K562 (cell line): ENCODE data around the gene LZTS2. TPM values are rescaled to one million over a fixed set of nuclear protein-coding genes. Genes with fewer than 3 reads are reported as not detected.
A peak's percentile ranks its signal among the peaks of the same experiment; 100 is the strongest.

ENCODE experiments used
- CHD1 ChIP-seq: fragments of 200-600 bp; sonication (generic); IDR thresholded peaks from one replicate; pipeline ENCODE4 v1.6.1; 2012; ENCODE audit warnings: mild to moderate bottlenecking, moderate library complexity, low read length, inconsistent platforms
- EHMT2 ChIP-seq: fragments of 450-650 bp; IDR thresholded peaks from 2 replicates; pipeline ENCODE4 v1.6.1; 2018; ENCODE audit warnings: antibody characterized with exemption
- ETS1 ChIP-seq: conservative IDR thresholded peaks from 2 replicates; pipeline ENCODE4 v1.6.1; 2011; ENCODE audit warnings: low read depth, mild to moderate bottlenecking, low read length; ENCODE audit not compliant: control insufficient read depth
- KAT8 ChIP-seq: fragments of 450-650 bp; IDR thresholded peaks from 2 replicates; pipeline ENCODE4 v1.6.1; 2016; ENCODE audit warnings: low read depth, mild to moderate bottlenecking
- MYNN ChIP-seq, 2 experiments: sonication (generic); formaldehyde crosslinking in 1 of 2; IDR thresholded peaks; 2 replicates each; pipeline versions ENCODE4 v1.5.0 to v1.6.1; 2016 to 2020; ENCODE audit warnings: antibody characterized with exemption in 1 of 2, missing genetic modification reagents in 1 of 2
- NCOA4 ChIP-seq: fragments of 450-650 bp; IDR thresholded peaks from 2 replicates; pipeline ENCODE4 v1.6.1; 2018; ENCODE audit warnings: mild to moderate bottlenecking; ENCODE audit not compliant: partially characterized antibody
- NFATC3 ChIP-seq: fragments of 450-650 bp; IDR thresholded peaks from 2 replicates; pipeline ENCODE4 v1.6.1; 2017; ENCODE audit warnings: mild to moderate bottlenecking
- OTX1 ChIP-seq: fragments of 450-650 bp; formaldehyde crosslinking; IDR thresholded peaks from 2 replicates; pipeline ENCODE4 v1.4.0; 2022; ENCODE audit warnings: mild to moderate bottlenecking
- PHTF2 ChIP-seq: fragments of 250-450 bp; sonication (Bioruptor Pico); IDR thresholded peaks from 2 replicates; pipeline ENCODE4 v1.5.0; 2021; ENCODE audit warnings: mild to moderate bottlenecking
- RAD51 ChIP-seq: fragments of 450-650 bp; IDR thresholded peaks from 2 replicates; pipeline ENCODE4 v1.7.1; 2016; ENCODE audit warnings: low read depth, mild to moderate bottlenecking, borderline replicate concordance
- SPI1 ChIP-seq: IDR thresholded peaks from 2 replicates; pipeline ENCODE4 v1.6.1; 2011; ENCODE audit warnings: low read depth, low read length, control low read depth, borderline replicate concordance
- STAT6 ChIP-seq: sonication (generic); formaldehyde crosslinking; IDR thresholded peaks from 2 replicates; pipeline ENCODE4 v1.8.1; 2023; ENCODE audit warnings: mild to moderate bottlenecking, missing genetic modification reagents
- TFAP4 ChIP-seq: sonication (generic); formaldehyde crosslinking; IDR thresholded peaks from 2 replicates; pipeline ENCODE4 v1.8.0; 2022; ENCODE audit warnings: missing genetic modification reagents, mild to moderate bottlenecking, moderate library complexity, borderline replicate concordance
- TSC22D4 ChIP-seq: fragments of 450-650 bp; IDR thresholded peaks from 2 replicates; pipeline ENCODE4 v1.6.1; 2016; ENCODE audit warnings: missing genetic modification characterization, missing biosample characterization, control low read depth
- ZBTB17 ChIP-seq: fragments of 450-650 bp; formaldehyde crosslinking; IDR thresholded peaks from 2 replicates; pipeline ENCODE4 v1.4.0; 2020; ENCODE audit warnings: mild to moderate bottlenecking
- ZBTB26 ChIP-seq: fragments of 450-650 bp; formaldehyde crosslinking; IDR thresholded peaks from 2 replicates; pipeline ENCODE4 v1.4.0; 2022; ENCODE audit warnings: missing genetic modification characterization
- ZBTB9 ChIP-seq: fragments of 450-650 bp; formaldehyde crosslinking; IDR thresholded peaks from 2 replicates; pipeline ENCODE4 v1.4.0; 2020; ENCODE audit warnings: mild to moderate bottlenecking, moderate library complexity
- ZC3H4 ChIP-seq: sonication (generic); formaldehyde crosslinking; IDR thresholded peaks from 2 replicates; pipeline ENCODE4 v1.9.0; 2021; ENCODE audit warnings: missing genetic modification reagents, borderline replicate concordance
- ZFP1 ChIP-seq: fragments of 450-650 bp; formaldehyde crosslinking; IDR thresholded peaks from 2 replicates; pipeline ENCODE4 v1.4.0; 2020; ENCODE audit warnings: mild to moderate bottlenecking, mixed read lengths
- ZNF282 ChIP-seq: sonication (generic); formaldehyde crosslinking; IDR thresholded peaks from 2 replicates; pipeline ENCODE4 v1.8.1; 2023; ENCODE audit warnings: missing genetic modification reagents
- ZNF766 ChIP-seq: fragments of 200-800 bp; sonication (Bioruptor generic); conservative IDR thresholded peaks from 2 replicates; pipeline ENCODE4 v1.6.1; 2016; ENCODE audit warnings: missing genetic modification characterization, missing compliant biosample characterization
- polyA plus RNA-seq, 8 experiments: library from polyadenylated mRNA; depleted of rRNA in 4 of 8; stranded (reverse) in 5 of 8; unstranded in 3 of 8; fragments of >200 nt; fragmentation: Nextera tagmentation in 2 of 8; fragmentation: Illumina TruSeq in 1 of 8; extraction: Ambion mirVana in 2 of 8; extraction: Trizol in 1 of 8; gene quantifications; 2 replicates each; pipeline versions ENCODE4 v1.2.1 to v1.2.3, GENCODE V29; 2011 to 2014; ENCODE audit warnings: inconsistent platforms in 1 of 8, missing spikeins in 1 of 8
- total RNA-seq, 7 experiments: library from RNA; depleted of rRNA in 6 of 7; stranded (reverse); fragments of >200 nt in 6 of 7; fragmentation: Illumina TruSeq in 2 of 7; extraction: Trizol in 2 of 7; gene quantifications; 2 replicates each; pipeline versions ENCODE4 v1.2.1 to v1.2.3, GENCODE V29; 2011 to 2021; ENCODE audit warnings: low replicate concordance in 1 of 7

Gene LZTS2
- total and polyA plus RNA-seq, 9 of the 15 experiments (the other 6 are each of a cell fraction or from before 2014, with no cell fraction given): 0.23 to 42.5 (median 14.7) TPM

GRCh38 chr10:100998183-100998990 lies 1.2 kb upstream of the LZTS2 start (continued):
- no peak for TF ChIP-seq ZBTB9 (CRISPR knock-in tag)
- TF ChIP-seq EHMT2: no peak
- TF ChIP-seq MYNN (IDR thresholded peaks at IDR 0.05): 0 out of 2 replicates have a peak, but pooled peaks have one; percentile 66
- TF ChIP-seq MYNN (CRISPR knock-in tag; IDR thresholded peaks at IDR 0.05): no peak
- peak; percentile 14; the same call in 1 of the 2 replicates for TF ChIP-seq ZBTB26 (CRISPR knock-in tag)
- TF ChIP-seq ZBTB17 (CRISPR knock-in tag): no peak
- no peak for TF ChIP-seq NCOA4
- TF ChIP-seq TFAP4 (CRISPR knock-in tag): peak; percentile 87
- TF ChIP-seq OTX1 (CRISPR knock-in tag): peak; percentile 38; the same call in 1 of the 2 replicates
- no peak for TF ChIP-seq STAT6 (CRISPR knock-in tag)
- no peak for TF ChIP-seq KAT8
- no peak for TF ChIP-seq ZNF766 (CRISPR knock-in tag)
- TF ChIP-seq ZFP1 (CRISPR knock-in tag): no peak
- TF ChIP-seq RAD51: peak; percentile 38; the same call in 1 of the 2 replicates
- TF ChIP-seq ZNF282: no peak
- TF ChIP-seq PHTF2 (CRISPR knock-in tag): no peak
- TF ChIP-seq CHD1: no peak
- no peak for TF ChIP-seq NFATC3
- TF ChIP-seq TSC22D4 (tag): no peak
- no peak for TF ChIP-seq ETS1
- TF ChIP-seq SPI1: no peak
- TF ChIP-seq ZC3H4 (CRISPR knock-in tag): no peak
